GM19452 (cell line): ENCODE measurements around the gene HBQ1.
"Not testable (repeated sequence)": the region's sequence is repeated elsewhere in the genome, so short reads cannot be mapped to it uniquely, and the experiment has no call there.

Experiments
- ATAC-seq: cut with Tn5 transposase; IDR thresholded peaks from one replicate; pipeline ENCODE4 v1.9.1; 2021; ENCODE audit not compliant: unreplicated experiment

Gene HBQ1

GRCh38 chr16:160242-160641 lies 20.0 kb upstream of the HBQ1 start:
- not testable (repeated sequence) for ATAC-seq

- no peak for ATAC-seq
Measured at GRCh38 chr16:160691-161190, 19.5 kb upstream of the HBQ1 start.

DNA sequence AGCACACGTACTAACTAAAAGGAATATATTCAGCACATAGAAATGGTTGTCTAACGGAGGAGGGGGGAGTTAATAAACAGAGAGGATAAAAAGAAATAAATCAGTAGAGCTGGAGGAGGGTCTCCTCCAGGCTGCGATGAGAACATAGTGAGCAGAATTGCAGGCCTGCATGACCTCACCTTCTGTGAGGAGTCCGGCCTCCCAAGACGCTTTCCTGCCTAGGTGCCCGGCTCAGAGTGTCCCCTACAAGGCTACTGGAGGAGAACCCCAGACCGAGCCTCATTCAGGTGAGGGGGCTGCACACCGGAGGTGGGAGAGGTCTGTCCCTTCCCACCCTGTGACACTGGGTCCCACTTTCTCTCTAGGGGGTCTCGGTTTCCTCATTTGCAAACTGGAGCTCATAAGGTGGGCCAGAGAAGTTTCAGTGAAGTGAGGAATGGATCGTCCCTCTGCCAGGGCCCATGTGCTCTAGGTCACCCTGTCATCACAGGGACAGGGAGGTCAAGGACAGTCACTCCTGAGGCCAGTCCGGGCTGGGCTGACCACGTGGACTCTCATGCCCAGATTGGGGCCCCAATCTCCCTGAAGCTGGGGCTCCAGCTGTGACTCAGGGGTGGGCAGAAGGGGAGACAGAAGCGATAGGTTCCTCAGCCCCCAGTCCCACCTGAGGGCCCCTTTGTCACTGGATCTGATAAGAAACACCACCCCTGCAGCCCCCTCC lies 17.8 kb upstream of the HBQ1 start:
- no peak for ATAC-seq

- ATAC-seq = not testable (repeated sequence)
Measured at GRCh38 chr16:163139-163538, 17.1 kb upstream of the HBQ1 start.

GRCh38 chr16:163696-164095 lies 16.6 kb upstream of the HBQ1 start:
- not testable (repeated sequence) for ATAC-seq

GRCh38 chr16:164134-164823 lies 16.0 kb upstream of the HBQ1 start:
- not testable (repeated sequence) for ATAC-seq

DNA sequence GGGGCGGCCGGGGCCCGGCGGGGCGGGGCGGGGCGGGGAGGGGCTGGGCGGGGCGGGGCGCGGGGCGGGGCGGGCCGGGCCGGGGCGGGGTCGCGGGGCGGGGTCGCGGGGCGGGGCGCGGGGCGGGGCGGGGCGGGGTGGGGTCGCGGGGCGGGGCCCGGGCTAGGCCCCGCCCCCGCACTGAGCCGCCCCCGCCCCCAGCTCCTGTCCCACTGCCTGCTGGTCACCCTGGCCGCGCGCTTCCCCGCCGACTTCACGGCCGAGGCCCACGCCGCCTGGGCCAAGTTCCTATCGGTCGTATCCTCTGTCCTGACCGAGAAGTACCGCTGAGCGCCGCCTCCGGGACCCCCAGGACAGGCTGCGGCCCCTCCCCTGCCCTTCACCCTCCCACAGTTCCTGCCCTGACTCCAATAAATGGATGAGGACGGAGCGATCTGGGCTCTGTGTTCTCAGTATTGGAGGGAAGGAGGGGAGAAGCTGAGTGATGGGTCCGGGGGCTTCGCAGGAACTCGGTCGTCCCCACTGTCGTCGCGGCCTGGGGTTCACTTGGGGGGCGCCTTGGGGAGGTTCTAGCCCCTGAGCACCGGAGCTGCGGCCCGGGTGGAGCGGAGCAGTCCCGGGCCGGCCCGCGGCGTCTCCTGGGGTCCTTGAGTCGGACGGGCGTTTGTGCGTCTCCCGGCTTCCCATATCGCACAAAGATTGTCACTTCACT lies 15.3 kb upstream of the HBQ1 start:
- ATAC-seq = no peak

- ATAC-seq = no peak
Measured at GRCh38 chr16:165539-166374, 14.5 kb upstream of the HBQ1 start, which contains the start of gene HBM. Gene HBM (plus strand): TSS chr16:165978. CDS start chr16:165998, 20 bp downstream.

DNA sequence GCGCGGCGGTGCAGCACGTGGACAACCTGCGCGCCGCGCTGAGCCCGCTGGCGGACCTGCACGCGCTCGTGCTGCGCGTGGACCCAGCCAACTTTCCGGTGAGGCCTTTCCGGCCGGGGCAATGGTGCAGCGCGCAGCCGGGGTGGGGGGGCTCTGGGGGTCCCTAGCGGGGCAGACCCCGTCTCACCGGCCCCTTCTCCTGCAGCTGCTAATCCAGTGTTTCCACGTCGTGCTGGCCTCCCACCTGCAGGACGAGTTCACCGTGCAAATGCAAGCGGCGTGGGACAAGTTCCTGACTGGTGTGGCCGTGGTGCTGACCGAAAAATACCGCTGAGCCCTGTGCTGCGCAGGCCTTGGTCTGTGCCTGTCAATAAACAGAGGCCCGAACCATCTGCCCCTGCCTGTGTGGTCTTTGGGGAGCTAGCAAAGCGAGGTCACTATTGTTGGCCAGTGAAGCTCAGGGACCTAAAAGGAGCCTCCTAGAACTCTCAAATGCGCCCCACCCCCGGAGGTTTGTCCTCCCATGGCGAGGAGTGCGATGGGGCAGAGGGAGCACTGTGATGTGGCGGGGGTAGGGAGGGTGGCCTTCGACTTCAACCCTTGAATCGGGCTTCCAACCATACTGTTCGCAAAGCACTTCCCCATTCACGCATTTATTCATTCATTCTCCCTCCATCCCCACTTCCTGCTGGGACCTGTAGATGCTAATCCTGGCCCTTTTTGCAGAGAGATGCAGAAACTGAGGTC lies 13.7 kb upstream of the HBQ1 start:
- no peak for ATAC-seq

- ATAC-seq = no peak
Measured at GRCh38 chr16:167122-167690, 13.1 kb upstream of the HBQ1 start.

GRCh38 chr16:168424-168823 lies 11.8 kb upstream of the HBQ1 start:
- no peak for ATAC-seq

GRCh38 chr16:169014-169413 lies 11.2 kb upstream of the HBQ1 start:
- ATAC-seq = no peak

DNA sequence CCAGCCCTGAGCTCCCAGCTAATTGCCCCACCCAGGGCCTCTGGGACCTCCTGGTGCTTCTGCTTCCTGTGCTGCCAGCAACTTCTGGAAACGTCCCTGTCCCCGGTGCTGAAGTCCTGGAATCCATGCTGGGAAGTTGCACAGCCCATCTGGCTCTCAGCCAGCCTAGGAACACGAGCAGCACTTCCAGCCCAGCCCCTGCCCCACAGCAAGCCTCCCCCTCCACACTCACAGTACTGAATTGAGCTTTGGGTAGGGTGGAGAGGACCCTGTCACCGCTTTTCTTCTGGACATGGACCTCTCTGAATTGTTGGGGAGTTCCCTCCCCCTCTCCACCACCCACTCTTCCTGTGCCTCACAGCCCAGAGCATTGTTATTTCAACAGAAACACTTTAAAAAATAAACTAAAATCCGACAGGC lies 10.2 kb upstream of the HBQ1 start:
- ATAC-seq = not testable (repeated sequence)

DNA sequence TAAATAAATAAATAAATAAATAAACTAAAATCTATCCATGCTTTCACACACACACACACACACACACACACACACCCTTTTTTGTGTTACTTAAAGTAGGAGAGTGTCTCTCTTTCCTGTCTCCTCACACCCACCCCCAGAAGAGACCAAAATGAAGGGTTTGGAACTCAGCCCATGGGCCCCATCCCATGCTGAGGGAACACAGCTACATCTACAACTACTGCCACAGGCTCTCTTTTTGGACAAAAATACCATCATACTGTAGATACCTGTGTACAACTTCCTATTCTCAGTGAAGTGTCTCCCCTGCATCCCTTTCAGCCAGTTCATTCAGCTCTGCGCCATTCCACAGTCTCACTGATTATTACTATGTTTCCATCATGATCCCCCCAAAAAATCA lies 9.5 kb upstream of the HBQ1 start:
- ATAC-seq = no peak

DNA sequence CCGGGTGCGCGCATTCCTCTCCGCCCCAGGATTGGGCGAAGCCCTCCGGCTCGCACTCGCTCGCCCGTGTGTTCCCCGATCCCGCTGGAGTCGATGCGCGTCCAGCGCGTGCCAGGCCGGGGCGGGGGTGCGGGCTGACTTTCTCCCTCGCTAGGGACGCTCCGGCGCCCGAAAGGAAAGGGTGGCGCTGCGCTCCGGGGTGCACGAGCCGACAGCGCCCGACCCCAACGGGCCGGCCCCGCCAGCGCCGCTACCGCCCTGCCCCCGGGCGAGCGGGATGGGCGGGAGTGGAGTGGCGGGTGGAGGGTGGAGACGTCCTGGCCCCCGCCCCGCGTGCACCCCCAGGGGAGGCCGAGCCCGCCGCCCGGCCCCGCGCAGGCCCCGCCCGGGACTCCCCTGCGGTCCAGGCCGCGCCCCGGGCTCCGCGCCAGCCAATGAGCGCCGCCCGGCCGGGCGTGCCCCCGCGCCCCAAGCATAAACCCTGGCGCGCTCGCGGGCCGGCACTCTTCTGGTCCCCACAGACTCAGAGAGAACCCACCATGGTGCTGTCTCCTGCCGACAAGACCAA lies 7.8 kb upstream of the HBQ1 start, which contains the start of gene HBA2:
TSS of gene HBA2 (plus strand) at position 503 of the 568 bp plus-strand sequence. CDS start at position 540, 37 bp downstream.
- not testable (repeated sequence) for ATAC-seq

DNA sequence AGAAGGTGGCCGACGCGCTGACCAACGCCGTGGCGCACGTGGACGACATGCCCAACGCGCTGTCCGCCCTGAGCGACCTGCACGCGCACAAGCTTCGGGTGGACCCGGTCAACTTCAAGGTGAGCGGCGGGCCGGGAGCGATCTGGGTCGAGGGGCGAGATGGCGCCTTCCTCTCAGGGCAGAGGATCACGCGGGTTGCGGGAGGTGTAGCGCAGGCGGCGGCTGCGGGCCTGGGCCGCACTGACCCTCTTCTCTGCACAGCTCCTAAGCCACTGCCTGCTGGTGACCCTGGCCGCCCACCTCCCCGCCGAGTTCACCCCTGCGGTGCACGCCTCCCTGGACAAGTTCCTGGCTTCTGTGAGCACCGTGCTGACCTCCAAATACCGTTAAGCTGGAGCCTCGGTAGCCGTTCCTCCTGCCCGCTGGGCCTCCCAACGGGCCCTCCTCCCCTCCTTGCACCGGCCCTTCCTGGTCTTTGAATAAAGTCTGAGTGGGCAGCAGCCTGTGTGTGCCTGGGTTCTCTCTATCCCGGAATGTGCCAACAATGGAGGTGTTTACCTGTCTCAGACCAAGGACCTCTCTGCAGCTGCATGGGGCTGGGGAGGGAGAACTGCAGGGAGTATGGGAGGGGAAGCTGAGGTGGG lies 6.9 kb upstream of the HBQ1 start:
- not testable (repeated sequence) for ATAC-seq

GRCh38 chr16:173928-174769 lies 6.1 kb upstream of the HBQ1 start:
- not testable (repeated sequence) for ATAC-seq
